Prostate gland (tissue), 2 donors: Measurements from ENCODE around the gene AKT1S1. TPM values are rescaled to one million over a fixed set of nuclear protein-coding genes. Genes with fewer than 3 reads are reported as not detected.

Experiments
- DNase-seq: peaks from one replicate; pipeline ENCODE4 v3.0.0-alpha.2; 2019; ENCODE audit warnings: low spot score
- H3K27ac ChIP-seq, 2 donors: fragments of 200-600 bp; sonication (generic); 2 replicates each; pipeline ENCODE4 v1.5.1; 2017 to 2019
- H3K27me3 ChIP-seq: fragments of 200-600 bp; sonication (generic); replicated peaks from 2 replicates; pipeline ENCODE4 v1.5.1; 2019; ENCODE audit not compliant: insufficient read depth
- H3K36me3 ChIP-seq, 2 donors: fragments of 200-600 bp; sonication (generic); 1 replicate in 1 of 2; 2 replicates in 1 of 2; pipeline versions ENCODE4 v1.5.1 to v1.8.1; 2017 to 2019
- H3K4me1 ChIP-seq: fragments of 200-600 bp; sonication (generic); replicated peaks from 2 replicates; pipeline ENCODE4 v1.5.1; 2019
- H3K4me3 ChIP-seq, 2 donors: fragments of 200-600 bp; sonication (generic); 2 replicates each; pipeline ENCODE4 v1.5.1; 2017 to 2019
- H3K9me3 ChIP-seq: fragments of 200-600 bp; sonication (generic); 2 replicates; pipeline ENCODE4 v1.5.1; 2017
- POLR2A ChIP-seq: fragments of 450-650 bp; IDR thresholded peaks from one replicate; pipeline ENCODE4 v1.6.1; 2016; ENCODE audit warnings: antibody characterized with exemption, mild to moderate bottlenecking
- POLR2AphosphoS5 ChIP-seq: sonication (generic); formaldehyde crosslinking; IDR thresholded peaks from one replicate; pipeline ENCODE4 v1.6.1; 2017; ENCODE audit warnings: antibody characterized with exemption
- WGBS: methylation state at CpG from one replicate; pipeline ENCODE4 v1.1.5; 2018; 5-methylcytosine and 5-hydroxymethylcytosine counted together
- intact Hi-C: fragments of 100-400 bp; cut with DNase I; formaldehyde crosslinking; loops from one replicate; pipeline ENCODE4 v1.14.2; 2022
- total RNA-seq, 2 donors: library from RNA; depleted of rRNA; stranded (reverse); fragments of >200 nt; gene quantifications; one replicate each; pipeline ENCODE4 v1.1.0, GENCODE V29; 2016
- TF ChIP-seq, protein P1 (sequence below), 4 experiments: fragments of 200-600 bp in 2 of 4; fragments of 450-650 bp in 2 of 4; sonication (generic) in 2 of 4; IDR thresholded peaks; 1 replicate in 3 of 4; 2 replicates in 1 of 4; pipeline ENCODE4 v1.5.1; 2016 to 2019; ENCODE audit warnings: antibody characterized with exemption in 4 of 4, mild to moderate bottlenecking in 2 of 4, moderate library complexity in 2 of 4

The AKT1S1 gene
- total RNA-seq, 2 donors from 2014 or later, result 27.6 to 30.2 TPM

DNA sequence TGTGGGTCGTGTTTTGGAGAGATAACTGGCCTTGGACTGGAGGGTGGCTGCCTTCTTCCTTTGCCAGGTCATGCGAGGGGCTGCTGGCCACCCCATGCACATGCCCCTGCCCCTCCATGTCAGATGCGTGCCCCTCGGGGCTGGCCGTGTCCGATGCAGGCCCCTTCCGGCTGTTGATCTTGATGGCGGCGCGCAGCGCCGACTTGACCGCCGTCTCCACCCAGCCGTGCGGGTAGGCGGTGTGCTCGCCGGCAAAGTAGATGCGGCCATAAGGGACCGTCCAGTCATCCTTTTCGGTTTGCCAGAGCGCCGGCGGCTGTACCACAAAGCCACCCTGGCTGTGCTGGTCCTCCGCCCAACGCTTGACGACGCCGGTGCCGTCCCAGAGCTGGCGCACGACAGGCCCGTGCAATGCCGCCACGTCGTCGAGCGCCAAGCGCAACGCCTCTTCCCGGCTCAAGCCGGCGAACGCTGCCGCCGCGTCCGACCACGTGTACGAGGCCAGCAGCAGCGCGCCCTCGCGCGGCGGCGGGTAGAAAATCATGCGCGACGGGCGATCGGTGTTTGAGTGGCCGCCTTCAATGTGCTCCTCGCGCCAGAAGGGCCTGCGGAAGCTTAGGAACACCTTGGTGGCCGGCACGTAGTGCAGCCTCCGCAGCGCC lies 12.7 kb upstream of the AKT1S1 start:
- Histone ChIP-seq H3K9me3 (no peaks in the 10 kb centered on the region), H3K36me3 (peaks cover 0 to under 1% of the 10 kb centered on the region in 2 donors), H3K27me3 (no peaks in the 10 kb centered on the region), H3K4me3 (peak overlapping the region in 1 of 2 donors; percentile 17), H3K27ac (no peak overlapping the region), H3K4me1 (no peaks in the 10 kb centered on the region)
- TF ChIP-seq POLR2A (no peak), POLR2AphosphoS5 (peak; percentile 48)
- TF ChIP-seq, protein P1, sequence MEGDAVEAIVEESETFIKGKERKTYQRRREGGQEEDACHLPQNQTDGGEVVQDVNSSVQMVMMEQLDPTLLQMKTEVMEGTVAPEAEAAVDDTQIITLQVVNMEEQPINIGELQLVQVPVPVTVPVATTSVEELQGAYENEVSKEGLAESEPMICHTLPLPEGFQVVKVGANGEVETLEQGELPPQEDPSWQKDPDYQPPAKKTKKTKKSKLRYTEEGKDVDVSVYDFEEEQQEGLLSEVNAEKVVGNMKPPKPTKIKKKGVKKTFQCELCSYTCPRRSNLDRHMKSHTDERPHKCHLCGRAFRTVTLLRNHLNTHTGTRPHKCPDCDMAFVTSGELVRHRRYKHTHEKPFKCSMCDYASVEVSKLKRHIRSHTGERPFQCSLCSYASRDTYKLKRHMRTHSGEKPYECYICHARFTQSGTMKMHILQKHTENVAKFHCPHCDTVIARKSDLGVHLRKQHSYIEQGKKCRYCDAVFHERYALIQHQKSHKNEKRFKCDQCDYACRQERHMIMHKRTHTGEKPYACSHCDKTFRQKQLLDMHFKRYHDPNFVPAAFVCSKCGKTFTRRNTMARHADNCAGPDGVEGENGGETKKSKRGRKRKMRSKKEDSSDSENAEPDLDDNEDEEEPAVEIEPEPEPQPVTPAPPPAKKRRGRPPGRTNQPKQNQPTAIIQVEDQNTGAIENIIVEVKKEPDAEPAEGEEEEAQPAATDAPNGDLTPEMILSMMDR (IDR thresholded peaks at IDR 0.05), result peak in 3 of 4 experiments; percentile 58 to 83 (median 65)
- peak; percentile 51 for DNase-seq
- intact Hi-C loops, result no loop called here
- 46% methylated on average over 32 of the region's 71 CpGs for WGBS

DNA sequence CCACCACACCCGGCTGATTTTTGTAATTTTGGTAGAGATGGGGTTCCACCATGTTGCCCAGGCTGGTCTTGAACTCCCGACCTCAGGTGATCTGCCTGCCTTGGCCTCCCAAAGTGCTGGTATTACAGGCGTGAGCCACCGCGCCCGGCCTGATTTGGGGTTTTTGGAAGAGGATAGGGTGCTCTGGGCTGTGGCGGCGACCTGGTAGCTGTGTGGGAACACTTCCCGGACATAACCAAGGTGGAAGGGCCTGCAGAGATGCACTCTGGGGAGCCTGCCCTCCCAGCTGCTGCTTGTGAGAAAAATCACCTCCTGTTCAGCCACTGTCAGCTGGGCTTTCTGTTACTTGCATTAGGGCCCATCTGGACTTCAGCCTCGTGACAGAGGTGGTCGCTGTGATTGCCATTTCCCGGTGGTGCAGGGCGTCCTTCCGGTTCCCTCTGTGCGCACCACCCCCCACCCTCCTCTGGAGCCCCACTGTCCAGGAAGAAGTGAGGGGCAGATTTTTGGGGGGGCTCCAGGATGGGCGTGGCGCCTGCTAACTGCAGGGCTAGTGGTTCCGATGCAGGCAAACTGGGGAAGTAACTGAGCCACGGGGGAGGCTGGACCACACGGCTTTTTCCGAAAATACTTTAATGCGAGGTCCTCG lies 12.0 kb upstream of the AKT1S1 start:
- Histone ChIP-seq H3K4me1 (no peaks in the 10 kb centered on the region), H3K9me3 (no peaks in the 10 kb centered on the region), H3K27ac (no peak overlapping the region), H3K36me3 (peaks cover under 1 to 7% of the 10 kb centered on the region in 2 donors), H3K4me3 (no peak overlapping the region), H3K27me3 (no peaks in the 10 kb centered on the region)
- no peak for DNase-seq
- WGBS, result 95% methylated on average over 23 of the region's 23 CpGs
- intact Hi-C loops, result no loop called here
- TF ChIP-seq POLR2AphosphoS5, result no peak
- TF ChIP-seq, protein P1 (IDR thresholded peaks at IDR 0.05), result no peak
- no peak for TF ChIP-seq POLR2A

DNA sequence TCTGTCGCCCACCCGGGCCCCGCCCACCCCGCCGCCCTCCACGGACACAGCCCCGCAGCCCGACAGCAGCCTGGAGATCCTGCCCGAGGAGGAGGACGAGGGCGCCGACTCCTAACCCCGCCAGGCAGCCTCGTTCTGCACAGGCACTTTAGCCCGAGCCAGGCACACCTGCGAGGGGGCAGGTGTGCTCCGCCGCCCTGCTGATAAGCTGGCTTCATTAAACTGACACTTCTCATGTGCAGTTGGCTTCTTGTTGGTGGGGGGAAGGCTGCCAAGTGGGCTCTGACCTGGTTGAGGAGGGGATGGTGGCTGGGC lies 11.3 kb upstream of the AKT1S1 start:
- Histone ChIP-seq H3K27ac (no peak overlapping the region), H3K4me3 (no peak overlapping the region), H3K9me3 (no peaks in the 10 kb centered on the region), H3K4me1 (no peaks in the 10 kb centered on the region), H3K27me3 (no peaks in the 10 kb centered on the region), H3K36me3 (peaks cover 4 to 14% of the 10 kb centered on the region in 2 donors)
- DNase-seq, result no peak
- intact Hi-C loops, result no loop called here
- TF ChIP-seq, protein P1 (IDR thresholded peaks at IDR 0.05), result no peak
- TF ChIP-seq POLR2AphosphoS5 (no peak), POLR2A (no peak)
- WGBS, result 71% methylated on average over 15 of the region's 18 CpGs

DNA sequence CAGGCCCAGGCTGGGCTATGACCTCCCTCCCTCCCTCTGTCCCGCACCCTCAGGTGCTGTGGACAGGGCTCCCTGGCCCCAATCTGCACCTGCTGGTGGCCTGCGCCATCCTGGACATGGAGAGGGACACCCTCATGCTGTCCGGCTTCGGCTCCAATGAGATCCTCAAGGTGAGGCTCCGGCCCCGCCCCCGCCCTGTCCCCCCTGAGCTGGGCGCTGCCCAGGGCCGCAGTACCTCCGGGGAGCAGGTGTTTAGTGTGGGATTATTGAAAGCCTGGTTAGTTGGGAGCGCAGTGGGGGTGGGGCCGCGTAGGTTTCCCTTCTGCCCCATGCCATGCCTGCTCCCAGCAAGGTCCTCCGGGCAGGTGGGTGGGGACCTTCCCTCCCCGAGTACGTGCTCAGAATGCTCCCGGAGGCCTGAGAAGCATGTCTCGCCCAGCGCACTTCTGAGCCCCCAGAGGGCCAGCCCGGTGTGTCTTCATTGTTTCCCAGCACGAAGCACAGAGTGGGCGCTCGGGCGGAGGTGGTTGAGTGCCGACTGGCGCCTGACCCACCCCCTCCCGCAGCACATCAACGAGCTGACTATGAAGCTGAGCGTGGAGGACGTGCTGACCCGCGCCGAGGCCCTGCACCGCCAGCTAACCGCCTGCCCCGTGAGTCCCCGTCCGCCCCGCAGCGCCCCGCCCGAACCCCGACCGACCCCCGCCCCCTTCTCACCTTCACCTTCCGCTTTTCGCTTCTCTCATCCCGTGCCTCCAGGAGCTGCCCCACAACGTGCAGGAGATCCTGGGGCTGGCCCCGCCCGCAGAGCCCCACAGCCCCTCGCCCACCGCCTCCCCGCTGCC lies 10.7 kb upstream of the AKT1S1 start:
- Histone ChIP-seq H3K9me3 (no peaks in the 10 kb centered on the region), H3K27ac (no peak overlapping the region), H3K27me3 (no peaks in the 10 kb centered on the region), H3K4me3 (no peak overlapping the region), H3K36me3 (peaks cover 9 to 20% of the 10 kb centered on the region in 2 donors), H3K4me1 (no peaks in the 10 kb centered on the region)
- no peak for DNase-seq
- intact Hi-C loops, result no loop called here
- WGBS, result 81% methylated on average over 50 of the region's 54 CpGs
- TF ChIP-seq POLR2A (no peak), POLR2AphosphoS5 (no peak)
- TF ChIP-seq, protein P1 (IDR thresholded peaks at IDR 0.05), result no peak
